HG03139 (cell line): ENCODE measurements around the gene DGKB.

Experiments used
- ATAC-seq: cut with Tn5 transposase; IDR thresholded peaks from one replicate; pipeline ENCODE4 v1.9.1; 2021; ENCODE audit not compliant: unreplicated experiment

DGKB gene

GRCh38 chr7:14761510-14762296 is 140.8 kb downstream of the DGKB start:
- no peak for ATAC-seq

DNA sequence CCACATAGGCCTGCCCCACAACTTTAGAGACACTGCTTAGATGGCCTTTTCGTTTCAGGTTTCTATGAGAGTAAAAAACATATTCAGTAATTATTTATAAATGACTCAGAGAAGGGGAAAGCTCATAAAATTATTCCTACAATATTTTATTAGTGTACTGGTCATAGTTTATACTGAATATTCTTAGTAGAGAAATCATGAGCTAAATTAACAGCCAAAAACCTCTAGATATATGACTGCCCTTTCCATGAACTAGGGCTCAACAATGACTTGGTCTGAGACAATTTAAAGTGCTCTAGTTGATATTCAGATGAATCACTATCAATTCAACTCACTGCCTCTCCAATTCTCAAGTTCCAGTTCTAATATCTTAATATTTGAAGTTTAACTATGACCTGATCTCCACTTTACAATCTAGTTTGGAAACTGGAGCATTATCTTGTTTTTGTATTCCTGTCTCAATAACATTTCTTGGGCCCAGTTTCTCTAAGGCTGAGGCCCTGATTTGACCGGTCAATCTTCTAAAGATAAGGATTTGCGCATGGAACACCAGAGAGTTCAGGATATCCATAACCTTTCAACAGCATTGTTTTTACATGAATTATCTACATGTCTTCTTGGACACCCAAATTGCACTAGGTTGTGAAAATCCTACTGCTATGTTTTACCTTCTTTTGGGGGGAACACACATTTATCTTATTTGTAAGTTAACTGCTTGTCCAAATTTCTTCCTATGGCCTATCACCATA is 141.6 kb downstream of the DGKB start:
- no peak for ATAC-seq

- no peak for ATAC-seq
These were observed 142.8 kb downstream of the DGKB start for GRCh38 chr7:14759785-14760184.

DNA sequence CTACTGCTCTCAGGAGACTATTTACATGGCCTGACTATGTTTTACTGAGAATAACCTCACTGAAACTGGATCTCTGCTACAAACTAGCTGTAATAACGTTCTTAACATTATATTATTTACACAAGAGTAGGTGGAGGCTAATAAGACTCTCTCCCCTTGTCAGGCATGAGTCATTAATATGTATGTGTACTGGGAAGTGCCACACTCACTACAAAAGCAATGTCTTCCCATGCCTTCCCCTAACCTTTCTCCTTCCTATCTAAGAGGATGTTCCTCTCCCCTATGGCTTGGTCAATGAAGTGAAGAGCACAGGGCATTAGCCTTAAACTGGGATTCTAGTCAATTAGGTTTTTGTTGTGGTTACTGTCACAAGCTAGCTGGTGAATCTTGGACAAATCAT is 147.9 kb downstream of the DGKB start:
- ATAC-seq = no peak

DNA sequence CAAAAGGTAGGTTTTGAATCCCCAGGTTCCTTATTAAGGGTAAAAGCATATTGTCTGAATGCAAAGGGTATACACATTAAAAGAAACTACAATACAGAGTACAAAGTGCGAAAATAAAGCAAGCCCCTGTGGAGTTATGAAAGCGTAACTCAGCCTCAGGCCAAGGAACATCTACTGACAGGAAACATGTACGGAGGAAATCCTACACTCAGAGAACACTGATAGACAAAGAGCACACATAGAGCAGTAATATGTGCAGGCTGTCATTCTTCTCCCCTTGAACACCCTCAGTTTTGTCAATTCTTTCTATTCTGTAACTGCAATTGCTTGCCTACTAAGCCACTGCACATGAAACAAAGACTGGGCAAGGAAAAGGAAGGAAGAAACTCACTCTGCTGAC is 150.2 kb downstream of the DGKB start:
- ATAC-seq = no peak

DNA sequence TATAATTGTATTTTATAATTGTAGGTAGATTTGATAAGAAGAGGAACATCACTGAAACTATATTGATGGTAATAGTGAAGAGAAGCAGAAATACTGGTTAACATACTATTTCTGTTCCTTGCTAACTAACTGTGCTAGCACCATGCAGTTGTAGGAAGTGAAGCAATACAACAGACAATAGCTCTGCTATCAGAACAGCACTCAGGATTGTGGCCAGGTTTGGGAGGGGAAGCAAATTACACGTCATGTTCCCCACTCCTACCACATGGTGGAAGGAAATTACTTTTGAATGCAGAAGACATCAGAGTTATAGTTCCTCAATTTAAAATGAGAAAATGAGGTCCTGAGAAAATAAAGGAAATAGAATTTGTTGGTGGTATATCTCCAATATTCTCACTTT is 151.1 kb downstream of the DGKB start:
- no peak for ATAC-seq

- no peak for ATAC-seq
These were observed 154.1 kb downstream of the DGKB start for GRCh38 chr7:14748461-14748860.

GRCh38 chr7:14747701-14748100 is 154.8 kb downstream of the DGKB start:
- ATAC-seq = no peak

- ATAC-seq = no peak
These were observed 157.5 kb downstream of the DGKB start for GRCh38 chr7:14745076-14745475.

DNA sequence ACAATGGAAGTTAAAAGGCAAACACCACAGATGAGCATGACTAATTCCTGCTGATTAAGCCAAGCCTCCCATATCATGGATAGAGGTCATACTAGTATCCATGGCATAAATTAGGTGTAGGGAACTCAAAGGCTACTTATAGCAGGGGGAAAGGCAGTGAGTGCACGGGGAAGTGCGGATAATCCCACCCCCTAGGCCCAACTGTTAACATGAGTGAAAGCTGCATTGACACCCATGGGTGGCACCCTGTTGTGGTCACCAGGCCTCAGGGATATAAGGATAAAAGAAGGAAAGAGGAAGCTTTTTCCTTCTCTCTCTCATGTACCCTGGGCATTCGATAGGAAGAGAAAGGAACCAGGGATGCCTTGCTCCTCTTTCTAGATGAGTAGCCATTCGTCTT is 161.9 kb downstream of the DGKB start:
- ATAC-seq = no peak

GRCh38 chr7:14739841-14740185 is 162.7 kb downstream of the DGKB start:
- no peak for ATAC-seq

DNA sequence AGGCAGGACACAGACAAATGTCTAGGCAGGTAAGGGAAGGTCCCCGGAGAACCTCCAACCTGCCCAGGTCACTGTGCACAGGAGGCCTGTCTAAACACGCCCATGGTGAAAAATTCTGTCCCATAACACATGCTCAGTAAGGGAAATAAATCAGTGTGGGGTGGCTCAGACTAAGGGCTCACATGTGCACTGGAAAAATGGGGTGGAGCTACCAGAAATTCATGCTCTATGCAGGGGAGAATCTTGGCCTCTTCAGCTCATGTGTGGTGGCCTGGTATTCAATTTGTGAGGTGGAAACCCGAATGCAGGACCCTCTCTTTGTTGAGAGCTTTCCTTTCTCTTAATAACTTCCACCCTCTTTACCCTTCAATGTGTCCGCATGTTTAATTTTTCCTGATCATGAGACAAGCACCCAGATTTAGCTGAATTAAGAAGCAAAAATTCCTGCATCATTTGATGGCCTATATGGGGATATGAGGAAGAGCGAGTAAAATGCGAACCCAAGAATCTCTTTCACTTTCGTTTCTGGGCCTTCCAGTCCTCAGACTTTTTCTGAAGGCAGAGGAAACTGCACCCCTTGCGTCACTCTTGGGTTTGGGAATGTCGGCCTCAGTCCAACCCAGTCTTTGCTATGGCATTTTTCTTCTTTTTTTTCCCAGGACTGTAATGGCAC is 163.2 kb downstream of the DGKB start:
- no peak for ATAC-seq

GRCh38 chr7:14738086-14738485 is 164.5 kb downstream of the DGKB start:
- ATAC-seq = no peak

- no peak for ATAC-seq
These were observed 167.7 kb downstream of the DGKB start for GRCh38 chr7:14734839-14735321.

GRCh38 chr7:14720785-14721184 is 181.8 kb downstream of the DGKB start:
- no peak for ATAC-seq

DNA sequence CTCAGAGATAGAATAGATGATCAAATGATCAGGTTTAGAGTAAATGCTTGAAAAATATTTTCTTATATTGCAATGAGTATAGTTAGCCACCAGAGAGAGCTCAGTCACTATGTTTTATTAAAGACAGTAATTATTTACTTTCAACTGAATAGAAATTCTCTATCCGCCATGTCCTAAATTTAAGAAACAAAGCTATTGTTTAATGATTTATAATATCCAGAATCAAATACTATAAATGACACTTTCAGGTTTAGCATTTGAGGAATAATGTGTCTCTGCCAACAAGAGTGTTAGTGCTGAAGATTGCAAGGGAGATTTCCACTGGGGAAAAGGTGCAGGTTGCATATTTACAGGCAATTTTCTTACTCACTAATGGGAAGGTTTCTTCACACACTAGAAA is 184.7 kb downstream of the DGKB start:
- no peak for ATAC-seq

DNA sequence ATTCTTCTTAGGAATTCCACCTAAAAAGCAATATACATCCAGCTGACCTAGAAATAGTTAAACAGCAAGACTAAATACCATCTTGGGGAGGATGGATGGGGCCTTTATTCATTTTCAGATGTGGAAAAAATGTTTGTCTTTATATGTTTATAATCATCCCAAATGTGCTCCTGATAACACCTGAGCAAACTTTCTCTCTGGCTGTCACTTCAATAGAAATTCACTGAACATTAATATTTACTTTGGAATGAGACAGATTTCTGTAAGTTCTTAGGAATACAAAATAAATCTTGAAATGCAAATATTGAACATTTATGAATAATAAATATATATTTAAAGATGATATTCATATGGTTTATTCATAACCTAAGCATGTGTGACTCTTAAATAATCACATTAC is 185.4 kb downstream of the DGKB start:
- ATAC-seq = no peak

DNA sequence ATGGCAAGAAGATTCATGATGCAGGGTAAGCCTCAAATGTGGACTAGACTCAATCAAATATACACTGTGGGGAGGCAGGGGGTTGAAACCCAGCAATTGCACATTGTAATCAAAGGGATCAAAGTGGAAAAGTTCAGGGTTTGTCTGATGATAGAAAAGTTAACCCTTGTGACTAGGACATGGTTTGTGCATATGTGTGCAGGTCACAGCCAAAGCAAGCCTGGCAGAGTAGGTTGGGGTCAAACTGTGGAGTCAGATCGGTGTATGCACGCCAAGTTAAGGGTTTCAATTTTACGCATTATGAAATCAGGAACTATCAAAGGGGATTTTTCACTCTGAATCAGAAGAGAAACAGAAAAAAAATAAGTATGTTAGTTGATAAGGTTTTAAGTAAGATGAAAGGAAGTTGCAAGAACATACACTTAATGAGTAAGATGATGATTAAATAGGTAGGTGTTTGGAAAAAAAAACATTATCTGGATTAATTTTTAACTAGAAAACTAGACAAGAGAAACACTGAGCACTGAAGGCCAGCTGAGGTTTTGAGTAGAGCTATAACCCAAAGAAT is 188.3 kb downstream of the DGKB start:
- peak; percentile 96 for ATAC-seq

GRCh38 chr7:14698239-14698638 is 204.3 kb downstream of the DGKB start:
- no peak for ATAC-seq

DNA sequence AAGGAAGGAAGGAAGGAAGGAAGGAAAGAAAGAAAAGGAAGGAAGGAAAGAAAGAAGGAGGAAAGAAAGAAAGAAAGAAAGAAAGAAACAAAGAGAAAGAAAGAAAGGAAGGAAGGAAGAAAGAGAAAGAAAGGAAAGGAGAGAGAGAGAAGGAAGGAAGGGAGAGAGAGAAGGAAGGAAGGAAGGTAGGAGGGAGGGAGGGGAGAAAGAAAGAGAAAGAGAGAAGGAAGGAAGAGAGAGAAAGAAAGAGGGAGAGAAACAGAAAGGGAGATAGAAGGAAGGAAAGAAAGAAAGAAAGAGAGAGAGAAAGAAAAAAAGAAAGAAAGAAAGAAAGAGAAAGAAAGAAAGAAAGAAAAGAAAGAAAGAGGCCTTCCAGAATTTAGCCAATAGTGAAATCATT is 204.9 kb downstream of the DGKB start:
- ATAC-seq = no peak

GRCh38 chr7:14691597-14692203 is 210.9 kb downstream of the DGKB start:
- ATAC-seq = no peak
